Measurements from ENCODE around the gene PDXP. TPM values are rescaled to one million over a fixed set of nuclear protein-coding genes. Genes with fewer than 3 reads are reported as not detected.

PDXP gene
- total and polyA plus RNA-seq, 3 donors from 2014 or later = 51.9 to 117 (median 95.7) TPM

DNA sequence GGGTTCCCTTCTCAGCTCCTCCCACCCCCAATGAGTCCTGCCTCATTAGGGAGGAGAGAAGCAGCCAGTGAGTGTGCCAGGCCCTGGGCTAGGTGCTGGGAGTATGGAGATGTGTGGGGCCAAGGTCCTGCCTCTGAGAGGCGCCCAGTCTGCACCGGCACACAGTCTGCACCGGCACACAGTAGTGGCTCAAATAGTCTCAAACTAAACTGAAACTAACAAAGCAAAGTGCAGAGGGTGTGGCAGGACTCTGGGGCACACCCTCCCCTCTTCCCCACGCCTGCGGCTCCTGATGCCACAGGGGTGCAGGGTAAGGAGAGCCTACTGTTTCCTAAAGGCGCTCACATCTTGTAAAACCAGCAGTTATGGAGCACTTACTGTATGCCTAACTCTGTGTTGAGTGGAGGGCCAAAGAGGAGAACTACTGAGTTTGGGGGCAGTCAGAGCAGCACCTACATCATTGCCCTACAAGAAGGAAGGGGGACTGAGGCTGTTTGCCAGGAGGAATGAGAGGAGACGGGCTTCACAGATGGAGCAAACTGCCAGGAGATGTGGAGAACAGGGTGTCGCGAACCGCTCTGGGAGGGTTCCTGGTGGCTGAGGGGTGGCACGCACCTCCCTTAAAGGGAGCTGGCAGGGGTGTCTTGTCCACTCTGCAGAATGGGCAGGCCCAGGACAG lies 20.0 kb upstream of the PDXP start:
- Histone ChIP-seq H3K9me3 (no peaks in the 10 kb centered on the region), H3K27ac (peak overlapping the region in 1 of 2 donors; percentile 72), H3K36me3 (ENCODE audit: low read depth, missing control alignments) (no peaks in the 10 kb centered on the region), H3K27me3 (no peaks in the 10 kb centered on the region), H3K4me1 (peaks cover 46% of the 10 kb centered on the region), H3K4me3 (peak overlapping the region in 1 of 2 donors; percentile 67)
- DNase-seq = no peak
- intact Hi-C loops (cut with DNase I; ENCODE audit: low total_unique reads) = no loop called here
- TF ChIP-seq, protein P1, sequence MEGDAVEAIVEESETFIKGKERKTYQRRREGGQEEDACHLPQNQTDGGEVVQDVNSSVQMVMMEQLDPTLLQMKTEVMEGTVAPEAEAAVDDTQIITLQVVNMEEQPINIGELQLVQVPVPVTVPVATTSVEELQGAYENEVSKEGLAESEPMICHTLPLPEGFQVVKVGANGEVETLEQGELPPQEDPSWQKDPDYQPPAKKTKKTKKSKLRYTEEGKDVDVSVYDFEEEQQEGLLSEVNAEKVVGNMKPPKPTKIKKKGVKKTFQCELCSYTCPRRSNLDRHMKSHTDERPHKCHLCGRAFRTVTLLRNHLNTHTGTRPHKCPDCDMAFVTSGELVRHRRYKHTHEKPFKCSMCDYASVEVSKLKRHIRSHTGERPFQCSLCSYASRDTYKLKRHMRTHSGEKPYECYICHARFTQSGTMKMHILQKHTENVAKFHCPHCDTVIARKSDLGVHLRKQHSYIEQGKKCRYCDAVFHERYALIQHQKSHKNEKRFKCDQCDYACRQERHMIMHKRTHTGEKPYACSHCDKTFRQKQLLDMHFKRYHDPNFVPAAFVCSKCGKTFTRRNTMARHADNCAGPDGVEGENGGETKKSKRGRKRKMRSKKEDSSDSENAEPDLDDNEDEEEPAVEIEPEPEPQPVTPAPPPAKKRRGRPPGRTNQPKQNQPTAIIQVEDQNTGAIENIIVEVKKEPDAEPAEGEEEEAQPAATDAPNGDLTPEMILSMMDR (IDR thresholded peaks at IDR 0.05) = no peak
- TF ChIP-seq POLR2A (IDR thresholded peaks at IDR 0.05) = no peak
- 45 to 54% methylated on average over 8 to 11 of the region's 11 CpGs for WGBS, 2 donors

- Histone ChIP-seq H3K4me1 (peaks cover 40% of the 10 kb centered on the region), H3K27ac (peak within 1 kb of the TSS; percentile 44 to 72), H3K36me3 (ENCODE audit: low read depth, missing control alignments) (no peaks in the 10 kb centered on the region), H3K9me3 (no peaks in the 10 kb centered on the region), H3K27me3 (no peaks in the 10 kb centered on the region), H3K4me3 (peak within 1 kb of the TSS; percentile 57 to 67)
- WGBS, 2 donors = 3 to 29% methylated on average over 9 to 55 of the region's 57 CpGs
- TF ChIP-seq POLR2A (IDR thresholded peaks at IDR 0.05) = no peak
- TF ChIP-seq, protein P1 (IDR thresholded peaks at IDR 0.05) = no peak
- DNase-seq = no peak
- intact Hi-C loops (cut with DNase I; ENCODE audit: low total_unique reads) = no loop called here
These were observed 19.3 kb upstream of the PDXP start, which contains the start of gene SH3BP1 for GRCh38 chr22:37639070-37639760. Gene SH3BP1 (plus strand): TSS chr22:37639669. CDS start chr22:37639788, 119 bp downstream.

- no peaks in the 10 kb centered on the region for H3K36me3 ChIP-seq (ENCODE audit: low read depth, missing control alignments)
- no peaks in the 10 kb centered on the region for H3K9me3 ChIP-seq
- no peaks in the 10 kb centered on the region for H3K27me3 ChIP-seq
- peak overlapping the region; percentile 57 to 67 for H3K4me3 ChIP-seq
- H3K27ac ChIP-seq = peak overlapping the region; percentile 44 to 72
- no peak for DNase-seq
- WGBS, 2 donors = 3 to 4% methylated on average over 15 to 24 of the region's 27 CpGs
- peaks cover 33% of the 10 kb centered on the region for H3K4me1 ChIP-seq
- TF ChIP-seq, protein P1 (IDR thresholded peaks at IDR 0.05) = no peak
- no peak for TF ChIP-seq POLR2A (IDR thresholded peaks at IDR 0.05)
- intact Hi-C loops (cut with DNase I; ENCODE audit: low total_unique reads) = no loop called here
These were observed 18.5 kb upstream of the PDXP start for GRCh38 chr22:37639771-37640590.

- no peaks in the 10 kb centered on the region for H3K9me3 ChIP-seq
- peak overlapping the region in 1 of 2 donors; percentile 72 for H3K27ac ChIP-seq
- peak overlapping the region in 1 of 2 donors; percentile 67 for H3K4me3 ChIP-seq
- intact Hi-C loops (cut with DNase I; ENCODE audit: low total_unique reads) = no loop called here
- no peaks in the 10 kb centered on the region for H3K27me3 ChIP-seq
- H3K4me1 ChIP-seq = peaks cover 26% of the 10 kb centered on the region
- TF ChIP-seq, protein P1 (IDR thresholded peaks at IDR 0.05) = no peak
- no peak for TF ChIP-seq POLR2A (IDR thresholded peaks at IDR 0.05)
- DNase-seq = no peak
- 71 to 73% methylated on average over 10 to 24 of the region's 24 CpGs for WGBS, 2 donors
- no peaks in the 10 kb centered on the region for H3K36me3 ChIP-seq (ENCODE audit: low read depth, missing control alignments)
These were observed 17.6 kb upstream of the PDXP start for GRCh38 chr22:37640591-37641560.
